ENCODE data around the gene ADAMTS6.
"Not testable (repeated sequence)": the region's sequence is repeated elsewhere in the genome, so short reads cannot be mapped to it uniquely, and the experiment has no call there.

Gene ADAMTS6

GRCh38 chr5:65474130-65474711, 7.5 kb downstream of the ADAMTS6 start:
- DNase-seq (ENCODE audit: low read depth): no peak

- DNase-seq (ENCODE audit: low read depth): no peak
Observed at GRCh38 chr5:65468633-65469032, 13.1 kb downstream of the ADAMTS6 start.

- DNase-seq (ENCODE audit: low read depth): no peak
Observed at GRCh38 chr5:65462139-65462705, 19.5 kb downstream of the ADAMTS6 start.

GRCh38 chr5:65461490-65461889, 20.2 kb downstream of the ADAMTS6 start:
- no peak for DNase-seq (ENCODE audit: low read depth)

GRCh38 chr5:65459995-65460394, 21.7 kb downstream of the ADAMTS6 start:
- no peak for DNase-seq (ENCODE audit: low read depth)

- no peak for DNase-seq (ENCODE audit: low read depth)
Observed at GRCh38 chr5:65455064-65455463, 26.7 kb downstream of the ADAMTS6 start.

- DNase-seq (ENCODE audit: low read depth): no peak
Observed at GRCh38 chr5:65451436-65451835, 30.3 kb downstream of the ADAMTS6 start.

- DNase-seq (ENCODE audit: low read depth): no peak
Observed at GRCh38 chr5:65446682-65447081, 35.0 kb downstream of the ADAMTS6 start.

- DNase-seq (ENCODE audit: low read depth): no peak
Observed at GRCh38 chr5:65441800-65442199, 39.9 kb downstream of the ADAMTS6 start.

- DNase-seq (ENCODE audit: low read depth): no peak
Observed at GRCh38 chr5:65440456-65440855, 41.3 kb downstream of the ADAMTS6 start.

- no peak for DNase-seq (ENCODE audit: low read depth)
Observed at GRCh38 chr5:65434122-65434521, 47.6 kb downstream of the ADAMTS6 start.

GRCh38 chr5:65426656-65427055, 55.1 kb downstream of the ADAMTS6 start:
- no peak for DNase-seq (ENCODE audit: low read depth)

- no peak for DNase-seq (ENCODE audit: low read depth)
Observed at GRCh38 chr5:65423623-65424022, 58.1 kb downstream of the ADAMTS6 start.

- no peak for DNase-seq (ENCODE audit: low read depth)
Observed at GRCh38 chr5:65418661-65419060, 63.1 kb downstream of the ADAMTS6 start.

- DNase-seq (ENCODE audit: low read depth): no peak
Observed at GRCh38 chr5:65413822-65414221, 67.9 kb downstream of the ADAMTS6 start.

GRCh38 chr5:65412842-65413241, 68.9 kb downstream of the ADAMTS6 start:
- no peak for DNase-seq (ENCODE audit: low read depth)

- DNase-seq (ENCODE audit: low read depth): no peak
Observed at GRCh38 chr5:65411356-65411755, 70.4 kb downstream of the ADAMTS6 start.

GRCh38 chr5:65395526-65396155, 86.1 kb downstream of the ADAMTS6 start:
- DNase-seq (ENCODE audit: low read depth): no peak

GRCh38 chr5:65394087-65394486, 87.6 kb downstream of the ADAMTS6 start:
- no peak for DNase-seq (ENCODE audit: low read depth)

- DNase-seq (ENCODE audit: low read depth): no peak
Observed at GRCh38 chr5:65391591-65391990, 90.1 kb downstream of the ADAMTS6 start.

GRCh38 chr5:65390208-65390607, 91.5 kb downstream of the ADAMTS6 start:
- no peak for DNase-seq (ENCODE audit: low read depth)

GRCh38 chr5:65383859-65384258, 97.9 kb downstream of the ADAMTS6 start:
- no peak for DNase-seq (ENCODE audit: low read depth)

GRCh38 chr5:65382582-65382981, 99.1 kb downstream of the ADAMTS6 start:
- DNase-seq (ENCODE audit: low read depth): no peak

- DNase-seq (ENCODE audit: low read depth): not testable (repeated sequence)
Observed at GRCh38 chr5:65370505-65370904, 111.2 kb downstream of the ADAMTS6 start.
